GM10266 (cell line): ENCODE data around the gene NR3C2.

Experiments
- DNase-seq: peaks from one replicate; pipeline ENCODE4 v3.0.0; 2012; ENCODE audit errors: extremely low spot score
- TF ChIP-seq, protein P1 (sequence below): IDR thresholded peaks from 2 replicates; pipeline ENCODE4 v1.5.1; 2012; ENCODE audit warnings: mild to moderate bottlenecking, low read depth; ENCODE audit not compliant: control insufficient read depth, insufficient read depth; ENCODE audit errors: missing control alignments

NR3C2 gene

DNA sequence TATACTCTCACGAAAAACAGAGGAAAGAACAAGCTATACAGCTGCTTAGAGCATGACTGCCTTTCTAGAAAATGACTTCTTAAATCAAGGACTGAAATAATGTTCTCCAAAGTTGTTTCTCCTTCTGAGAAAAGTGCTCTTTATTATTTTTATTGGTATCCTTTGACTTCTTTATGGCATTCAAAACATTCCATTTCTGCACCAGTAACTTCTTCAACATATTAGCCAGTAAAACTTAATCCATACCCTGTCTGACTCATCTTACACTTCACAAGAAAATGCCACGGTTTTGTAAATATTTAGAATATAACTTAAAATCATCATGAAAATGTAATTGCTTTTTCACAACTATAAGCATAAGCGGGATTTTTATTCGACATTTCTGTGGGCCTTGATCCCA is 180.4 kb downstream of the NR3C2 start:
- DNase-seq: no peak
- TF ChIP-seq, protein P1, sequence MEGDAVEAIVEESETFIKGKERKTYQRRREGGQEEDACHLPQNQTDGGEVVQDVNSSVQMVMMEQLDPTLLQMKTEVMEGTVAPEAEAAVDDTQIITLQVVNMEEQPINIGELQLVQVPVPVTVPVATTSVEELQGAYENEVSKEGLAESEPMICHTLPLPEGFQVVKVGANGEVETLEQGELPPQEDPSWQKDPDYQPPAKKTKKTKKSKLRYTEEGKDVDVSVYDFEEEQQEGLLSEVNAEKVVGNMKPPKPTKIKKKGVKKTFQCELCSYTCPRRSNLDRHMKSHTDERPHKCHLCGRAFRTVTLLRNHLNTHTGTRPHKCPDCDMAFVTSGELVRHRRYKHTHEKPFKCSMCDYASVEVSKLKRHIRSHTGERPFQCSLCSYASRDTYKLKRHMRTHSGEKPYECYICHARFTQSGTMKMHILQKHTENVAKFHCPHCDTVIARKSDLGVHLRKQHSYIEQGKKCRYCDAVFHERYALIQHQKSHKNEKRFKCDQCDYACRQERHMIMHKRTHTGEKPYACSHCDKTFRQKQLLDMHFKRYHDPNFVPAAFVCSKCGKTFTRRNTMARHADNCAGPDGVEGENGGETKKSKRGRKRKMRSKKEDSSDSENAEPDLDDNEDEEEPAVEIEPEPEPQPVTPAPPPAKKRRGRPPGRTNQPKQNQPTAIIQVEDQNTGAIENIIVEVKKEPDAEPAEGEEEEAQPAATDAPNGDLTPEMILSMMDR: no peak

DNA sequence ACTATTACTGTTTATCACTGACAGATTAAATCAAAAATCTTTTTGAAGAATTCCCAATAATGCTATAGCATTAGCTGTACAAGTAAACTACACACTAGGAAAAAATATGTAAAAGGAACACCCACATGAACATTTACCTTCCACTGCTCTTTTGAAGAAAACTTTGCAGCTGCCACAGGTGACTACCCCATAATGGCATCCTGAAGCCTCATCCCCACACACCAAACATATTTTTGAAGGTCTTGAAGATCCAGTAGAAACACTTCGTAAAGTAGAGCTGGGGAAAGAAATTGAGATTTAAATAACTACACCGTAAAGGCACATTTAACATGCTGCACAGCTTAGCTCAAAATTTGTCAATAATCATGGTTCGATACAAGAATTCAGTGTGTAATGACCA is 182.4 kb downstream of the NR3C2 start:
- DNase-seq: no peak

DNA sequence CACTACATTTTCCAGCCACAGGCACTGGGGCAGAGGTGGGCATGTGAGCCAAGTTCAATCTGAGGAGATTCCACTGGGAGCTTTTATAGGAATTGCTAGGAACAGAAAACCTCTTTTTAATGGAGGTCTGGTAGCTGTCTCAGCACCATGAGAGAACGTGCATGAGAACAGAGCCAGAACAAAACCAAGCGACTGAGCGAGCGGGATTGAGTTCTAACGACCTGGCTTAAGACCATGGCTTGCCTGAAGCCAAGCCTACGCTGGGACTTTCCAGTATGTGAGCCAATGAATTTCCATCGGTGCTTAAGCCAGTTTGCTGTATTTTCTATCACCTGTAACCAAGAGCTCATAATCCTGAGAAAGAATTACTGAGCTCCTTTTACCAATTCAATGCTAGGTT is 183.7 kb downstream of the NR3C2 start:
- DNase-seq: no peak
- TF ChIP-seq, protein P1: no peak

More for the DNA sequence above, 182.4 kb downstream of the NR3C2 start:
- TF ChIP-seq, protein P1: no peak

DNA sequence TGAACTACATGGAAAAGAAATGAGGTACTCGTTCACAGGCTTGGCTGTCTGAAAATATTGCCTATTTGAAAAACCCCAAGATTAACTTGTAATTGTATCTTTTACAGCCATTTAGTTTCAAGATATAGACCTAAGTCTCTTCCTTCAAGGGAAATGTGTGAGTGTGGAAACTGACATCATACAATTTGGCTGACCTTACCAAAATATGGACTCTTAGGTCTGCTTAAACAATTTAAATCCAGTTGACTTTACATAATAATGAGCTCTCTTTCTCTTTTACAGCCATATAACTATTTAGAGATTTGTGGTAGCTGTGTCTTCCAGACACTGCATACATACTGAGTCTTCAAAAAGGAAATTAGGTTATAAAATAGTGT is 186.9 kb downstream of the NR3C2 start:
- no peak for DNase-seq
- TF ChIP-seq, protein P1: no peak

DNA sequence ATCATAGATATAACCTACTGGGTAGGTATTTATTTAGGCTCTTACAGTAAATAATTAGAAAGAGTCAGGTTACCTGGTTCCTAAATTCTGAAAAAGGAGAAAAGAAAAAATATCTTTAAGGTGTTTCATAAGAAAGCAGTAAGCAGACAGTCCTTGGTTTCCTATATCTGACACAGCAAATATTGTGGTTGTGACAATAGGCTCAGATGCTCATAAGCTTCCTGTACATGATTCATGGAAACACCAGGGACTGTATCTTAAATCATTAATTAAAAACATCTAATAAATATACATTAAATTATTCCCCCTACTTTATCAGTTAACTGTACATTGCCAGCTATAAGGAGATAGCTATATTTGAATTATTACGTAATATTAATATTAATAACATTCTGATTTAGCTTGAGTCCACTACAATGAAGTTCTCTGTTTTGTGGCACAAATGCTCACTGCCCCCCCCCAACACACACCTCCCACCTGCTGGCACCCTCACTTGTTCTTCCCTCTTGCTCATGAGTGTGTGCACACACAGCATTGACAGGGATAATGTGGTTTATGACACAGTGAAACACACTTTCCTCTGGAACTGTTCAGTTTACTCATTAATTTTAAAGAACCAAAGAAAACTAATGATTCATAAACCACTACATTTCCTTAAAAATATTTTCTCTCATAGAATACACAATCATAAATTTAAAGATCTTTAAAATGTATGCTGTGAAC is 187.4 kb downstream of the NR3C2 start:
- TF ChIP-seq, protein P1: no peak
- DNase-seq: no peak

DNA sequence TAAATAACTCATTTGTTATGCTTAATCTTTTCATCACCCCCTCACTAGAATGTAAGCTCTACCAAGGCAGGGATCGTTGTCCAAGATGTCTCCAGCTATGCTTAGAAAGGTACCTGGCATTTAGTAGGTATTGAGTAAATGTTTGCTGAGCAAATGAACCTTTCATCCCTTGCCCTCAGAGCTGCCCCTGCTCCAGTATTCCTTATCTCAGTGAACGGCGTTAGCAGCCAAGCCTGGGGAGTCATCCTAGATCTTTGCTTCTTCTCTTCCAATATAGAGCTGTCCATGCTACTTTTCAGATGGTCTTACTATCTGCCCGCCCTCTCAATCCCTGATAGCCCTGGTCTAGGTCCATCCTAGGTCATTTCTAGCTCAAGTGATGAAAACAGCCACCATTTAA is 188.4 kb downstream of the NR3C2 start:
- TF ChIP-seq, protein P1: no peak

DNA sequence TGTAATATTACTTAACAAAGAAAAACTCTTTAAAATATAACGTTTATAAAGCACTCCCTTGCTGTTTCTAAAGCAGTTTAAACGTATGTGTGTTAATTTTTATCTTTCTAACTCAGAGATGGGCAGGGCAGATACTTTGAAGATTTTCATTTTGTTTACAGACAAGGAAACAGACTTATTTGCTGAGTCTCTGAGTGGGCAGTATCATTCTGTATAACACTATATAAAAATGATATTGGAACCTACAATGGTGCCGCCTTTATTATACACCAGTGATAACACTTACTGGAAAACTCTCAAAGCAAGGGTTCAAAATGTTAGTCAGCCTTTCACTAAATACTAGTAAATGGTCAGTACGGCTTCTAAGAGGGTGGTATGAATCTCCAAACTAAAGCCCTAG is 193.4 kb downstream of the NR3C2 start:
- TF ChIP-seq, protein P1: no peak
- no peak for DNase-seq

More for the DNA sequence above, 188.4 kb downstream of the NR3C2 start:
- DNase-seq: no peak
